Osteoblast (primary cell): ENCODE results near the gene CACTIN. TPM values are rescaled to one million over a fixed set of nuclear protein-coding genes. Genes with fewer than 3 reads are reported as not detected.
A peak's percentile ranks its signal among the peaks of the same experiment; 100 is the strongest.

Experiments used
- DNase-seq: peaks from one replicate; pipeline ENCODE4 v3.0.0; 2011; ENCODE audit warnings: low spot score, mixed read lengths; ENCODE audit not compliant: insufficient read length; ENCODE audit errors: missing footprints
- H2AFZ ChIP-seq: 2 replicates; pipeline ENCODE4 v1.6.0; 2011; ENCODE audit warnings: mild to moderate bottlenecking, low read length
- H3K27ac ChIP-seq: 2 replicates; pipeline ENCODE4 v1.5.1; 2011; ENCODE audit warnings: mild to moderate bottlenecking, low read depth, low read length, moderate library complexity
- H3K27me3 ChIP-seq: 2 replicates; pipeline ENCODE4 v1.6.0; 2012; ENCODE audit warnings: mild to moderate bottlenecking, control low read depth, inconsistent platforms, low read length, moderate library complexity; ENCODE audit not compliant: insufficient read depth
- H3K36me3 ChIP-seq: 2 replicates; pipeline ENCODE4 v1.5.1; 2011; ENCODE audit warnings: mild to moderate bottlenecking, low read length, control low read depth, moderate library complexity; ENCODE audit not compliant: insufficient read depth
- H3K4me1 ChIP-seq: 2 replicates; pipeline ENCODE4 v1.5.1; 2011; ENCODE audit warnings: mild to moderate bottlenecking, low read length, control low read depth, moderate library complexity; ENCODE audit not compliant: insufficient read depth
- H3K4me2 ChIP-seq: 2 replicates; pipeline ENCODE4 v1.6.0; 2011; ENCODE audit warnings: mild to moderate bottlenecking, low read length; ENCODE audit not compliant: insufficient read depth
- H3K4me3 ChIP-seq: fragments of 200-600 bp; sonication (generic); 3 replicates; pipeline ENCODE4 v1.5.1; 2012; ENCODE audit warnings: mild to moderate bottlenecking, low read length, inconsistent platforms; ENCODE audit not compliant: insufficient read depth
- H3K79me2 ChIP-seq: 2 replicates; pipeline ENCODE4 v1.6.0; 2012; ENCODE audit warnings: mild to moderate bottlenecking, low read length, control low read depth, inconsistent platforms; ENCODE audit not compliant: insufficient read depth
- H3K9me3 ChIP-seq: 2 replicates; pipeline ENCODE4 v1.5.1; 2011; ENCODE audit warnings: low read depth, low read length, control low read depth
- H4K20me1 ChIP-seq: 2 replicates; pipeline ENCODE4 v1.6.0; 2012; ENCODE audit warnings: mild to moderate bottlenecking, low read length, control low read depth; ENCODE audit not compliant: insufficient read depth
- total RNA-seq: library from RNA; depleted of rRNA; stranded (reverse); fragments of >200 nt; gene quantifications from 2 replicates; pipeline ENCODE4 v1.2.3, GENCODE V29; 2012
- TF ChIP-seq, protein P1 (sequence below): IDR thresholded peaks from 2 replicates; pipeline ENCODE4 v1.5.1; 2011; ENCODE audit warnings: mild to moderate bottlenecking, low read depth, low read length, moderate library complexity; ENCODE audit errors: extremely low read depth

Gene CACTIN
- total RNA-seq, 1 donor = 19.9 TPM

GRCh38 chr19:3595521-3596061 lies 31.0 kb downstream of the CACTIN start:
- Histone ChIP-seq H3K4me3 (no peak overlapping the region), H3K4me1 (no peaks in the 10 kb centered on the region)
- TF ChIP-seq, protein P1, sequence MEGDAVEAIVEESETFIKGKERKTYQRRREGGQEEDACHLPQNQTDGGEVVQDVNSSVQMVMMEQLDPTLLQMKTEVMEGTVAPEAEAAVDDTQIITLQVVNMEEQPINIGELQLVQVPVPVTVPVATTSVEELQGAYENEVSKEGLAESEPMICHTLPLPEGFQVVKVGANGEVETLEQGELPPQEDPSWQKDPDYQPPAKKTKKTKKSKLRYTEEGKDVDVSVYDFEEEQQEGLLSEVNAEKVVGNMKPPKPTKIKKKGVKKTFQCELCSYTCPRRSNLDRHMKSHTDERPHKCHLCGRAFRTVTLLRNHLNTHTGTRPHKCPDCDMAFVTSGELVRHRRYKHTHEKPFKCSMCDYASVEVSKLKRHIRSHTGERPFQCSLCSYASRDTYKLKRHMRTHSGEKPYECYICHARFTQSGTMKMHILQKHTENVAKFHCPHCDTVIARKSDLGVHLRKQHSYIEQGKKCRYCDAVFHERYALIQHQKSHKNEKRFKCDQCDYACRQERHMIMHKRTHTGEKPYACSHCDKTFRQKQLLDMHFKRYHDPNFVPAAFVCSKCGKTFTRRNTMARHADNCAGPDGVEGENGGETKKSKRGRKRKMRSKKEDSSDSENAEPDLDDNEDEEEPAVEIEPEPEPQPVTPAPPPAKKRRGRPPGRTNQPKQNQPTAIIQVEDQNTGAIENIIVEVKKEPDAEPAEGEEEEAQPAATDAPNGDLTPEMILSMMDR = no peak

GRCh38 chr19:3593156-3593555 lies 33.4 kb downstream of the CACTIN start:
- Histone ChIP-seq H3K9me3 (no peaks in the 10 kb centered on the region), H4K20me1 (no peaks in the 10 kb centered on the region), H3K4me3 (no peak overlapping the region), H3K36me3 (no peaks in the 10 kb centered on the region), H3K4me2 (no peak overlapping the region), H2AFZ (no peak overlapping the region), H3K27me3 (peaks cover 3% of the 10 kb centered on the region), H3K4me1 (no peaks in the 10 kb centered on the region), H3K27ac (no peak overlapping the region), H3K79me2 (no peaks in the 10 kb centered on the region)
- peak; percentile 27 for DNase-seq
- TF ChIP-seq, protein P1 = no peak

More at GRCh38 chr19:3595521-3596061, 31.0 kb downstream of the CACTIN start:
- H3K27me3 ChIP-seq = peaks cover 3% of the 10 kb centered on the region
- no peak overlapping the region for H2AFZ ChIP-seq
- no peak overlapping the region for H3K4me2 ChIP-seq
- DNase-seq = no peak
- H3K36me3 ChIP-seq = no peaks in the 10 kb centered on the region
- H3K27ac ChIP-seq = no peak overlapping the region
- H3K79me2 ChIP-seq = no peaks in the 10 kb centered on the region
- H3K9me3 ChIP-seq = no peaks in the 10 kb centered on the region
- H4K20me1 ChIP-seq = no peaks in the 10 kb centered on the region

DNA sequence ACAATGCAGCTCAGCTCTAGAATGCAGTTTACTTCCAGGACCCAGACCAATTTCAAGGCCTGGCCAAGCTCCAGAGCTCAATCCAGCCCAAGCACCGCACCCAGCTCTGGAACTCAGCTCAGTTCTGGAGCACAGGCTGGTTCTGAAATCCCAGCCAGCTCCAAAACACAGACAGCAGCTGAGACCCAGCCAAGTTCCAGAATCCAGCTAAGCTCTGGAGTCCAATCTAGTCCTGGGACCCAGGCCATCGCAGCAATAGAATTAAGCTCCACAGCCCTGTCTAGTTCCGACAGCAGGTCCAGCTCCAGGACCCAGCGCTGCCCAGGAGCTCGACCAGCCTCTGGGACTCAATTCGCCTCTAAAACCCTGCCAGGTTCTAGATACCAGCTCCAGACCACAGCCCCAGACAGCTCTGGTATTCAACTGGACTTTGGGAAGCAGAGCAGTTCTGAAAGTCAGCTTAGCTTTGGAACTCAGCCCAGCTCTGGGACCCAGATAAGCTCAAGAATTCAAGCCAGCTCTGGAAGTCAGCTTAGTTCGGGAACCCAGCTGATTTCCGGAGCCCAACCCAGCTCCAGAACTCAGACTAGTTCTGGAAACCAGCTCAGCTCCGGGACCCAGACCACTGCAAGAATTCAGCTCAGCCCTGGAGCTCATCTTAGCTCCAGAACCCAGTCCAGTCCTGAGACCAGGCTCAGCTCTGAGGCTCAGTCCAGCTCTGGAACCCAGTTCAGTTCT lies 34.5 kb downstream of the CACTIN start:
- H4K20me1 ChIP-seq = no peaks in the 10 kb centered on the region
- H3K27me3 ChIP-seq = peaks cover 5% of the 10 kb centered on the region
- no peak overlapping the region for H2AFZ ChIP-seq
- H3K4me2 ChIP-seq = no peak overlapping the region
- no peaks in the 10 kb centered on the region for H3K36me3 ChIP-seq
- no peaks in the 10 kb centered on the region for H3K9me3 ChIP-seq
- no peak overlapping the region for H3K4me3 ChIP-seq
- peak; percentile 70 for DNase-seq
- no peaks in the 10 kb centered on the region for H3K79me2 ChIP-seq
- TF ChIP-seq, protein P1 = no peak
- no peaks in the 10 kb centered on the region for H3K4me1 ChIP-seq
- no peak overlapping the region for H3K27ac ChIP-seq

DNA sequence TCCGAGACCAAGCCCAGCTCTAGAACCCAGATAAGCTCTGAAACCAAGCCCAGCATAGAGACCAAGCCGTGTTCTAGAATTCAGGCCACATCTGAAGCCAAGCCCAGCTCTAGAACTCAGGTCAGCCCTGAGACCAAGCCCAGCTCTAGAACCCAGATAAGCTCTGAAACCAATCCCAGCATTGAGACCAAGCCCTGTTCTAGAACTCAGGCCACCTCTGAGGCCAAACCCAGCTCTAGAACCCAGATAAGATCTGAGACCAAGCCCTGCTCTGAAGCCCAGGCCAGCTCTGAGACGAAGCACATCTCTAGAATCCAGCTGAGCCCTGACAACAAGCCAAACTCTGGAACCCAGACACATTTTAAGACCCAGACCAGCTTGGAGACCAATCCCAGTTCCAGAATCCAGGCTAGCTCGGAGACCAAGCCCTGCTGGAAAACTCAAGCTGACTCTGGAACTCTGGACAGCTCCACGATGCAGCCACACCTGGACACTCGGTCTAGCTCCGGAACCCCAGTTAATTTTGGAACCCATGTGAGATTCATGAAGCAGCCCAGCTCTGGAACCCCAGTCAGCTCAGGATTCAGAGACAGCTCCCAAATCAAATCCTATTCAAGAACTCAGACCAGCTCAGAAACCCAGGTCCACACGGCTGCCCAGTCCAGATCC lies 35.5 kb downstream of the CACTIN start:
- TF ChIP-seq, protein P1 = no peak
- Histone ChIP-seq H2AFZ (no peak overlapping the region), H3K9me3 (no peaks in the 10 kb centered on the region), H3K4me2 (no peak overlapping the region), H3K4me1 (no peaks in the 10 kb centered on the region), H3K27ac (no peak overlapping the region), H3K36me3 (no peaks in the 10 kb centered on the region), H4K20me1 (no peaks in the 10 kb centered on the region), H3K79me2 (no peaks in the 10 kb centered on the region), H3K4me3 (no peak overlapping the region), H3K27me3 (peaks cover 13% of the 10 kb centered on the region)
- peak; percentile 87 for DNase-seq
